ENCODE measurements around the gene FGF12. TPM values are rescaled to one million over a fixed set of nuclear protein-coding genes. Genes with fewer than 3 reads are reported as not detected.

Gene FGF12
- total RNA-seq, 1 donor from 2014 or later = 3.9 TPM

DNA sequence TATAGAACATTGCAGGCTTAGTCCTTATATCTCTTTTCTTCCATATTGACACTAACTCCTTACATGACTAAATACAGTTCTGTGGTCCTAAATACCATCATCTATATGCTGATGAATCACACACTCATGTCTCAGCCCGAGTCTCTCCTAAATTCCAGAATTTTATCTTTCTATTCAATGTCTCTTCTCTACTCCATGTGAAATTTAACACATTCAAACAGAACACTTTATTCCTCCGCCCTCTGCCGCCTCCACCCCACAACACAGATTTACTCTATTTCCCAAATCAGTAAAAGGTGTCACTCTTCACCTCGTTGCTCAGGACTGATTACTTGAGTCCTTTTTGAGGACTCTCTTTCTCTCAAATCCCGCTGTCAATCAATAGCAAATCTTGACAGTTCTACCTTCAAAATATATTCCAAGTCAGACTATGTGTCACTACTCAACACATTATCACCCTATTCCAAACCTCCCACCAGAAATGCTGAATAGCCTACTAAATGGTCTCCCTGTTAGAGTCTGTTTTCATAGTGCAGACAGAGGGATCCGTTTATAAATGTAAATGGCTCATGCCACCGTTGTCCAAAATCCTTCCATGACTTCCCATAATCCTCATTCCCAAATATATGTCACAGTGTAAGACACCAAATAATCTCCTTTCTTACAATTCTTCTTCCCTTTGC, 230.3 kb downstream of the FGF12 start:
- TF ChIP-seq, protein P1, sequence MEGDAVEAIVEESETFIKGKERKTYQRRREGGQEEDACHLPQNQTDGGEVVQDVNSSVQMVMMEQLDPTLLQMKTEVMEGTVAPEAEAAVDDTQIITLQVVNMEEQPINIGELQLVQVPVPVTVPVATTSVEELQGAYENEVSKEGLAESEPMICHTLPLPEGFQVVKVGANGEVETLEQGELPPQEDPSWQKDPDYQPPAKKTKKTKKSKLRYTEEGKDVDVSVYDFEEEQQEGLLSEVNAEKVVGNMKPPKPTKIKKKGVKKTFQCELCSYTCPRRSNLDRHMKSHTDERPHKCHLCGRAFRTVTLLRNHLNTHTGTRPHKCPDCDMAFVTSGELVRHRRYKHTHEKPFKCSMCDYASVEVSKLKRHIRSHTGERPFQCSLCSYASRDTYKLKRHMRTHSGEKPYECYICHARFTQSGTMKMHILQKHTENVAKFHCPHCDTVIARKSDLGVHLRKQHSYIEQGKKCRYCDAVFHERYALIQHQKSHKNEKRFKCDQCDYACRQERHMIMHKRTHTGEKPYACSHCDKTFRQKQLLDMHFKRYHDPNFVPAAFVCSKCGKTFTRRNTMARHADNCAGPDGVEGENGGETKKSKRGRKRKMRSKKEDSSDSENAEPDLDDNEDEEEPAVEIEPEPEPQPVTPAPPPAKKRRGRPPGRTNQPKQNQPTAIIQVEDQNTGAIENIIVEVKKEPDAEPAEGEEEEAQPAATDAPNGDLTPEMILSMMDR (IDR thresholded peaks at IDR 0.05) = no peak
- no peaks in the 10 kb centered on the region for H3K27me3 ChIP-seq (ENCODE audit: low read depth)
- no peaks in the 10 kb centered on the region for H3K4me1 ChIP-seq
- no peak for ATAC-seq
- intact Hi-C loops (cut with DNase I) = no loop called here
- H3K9me3 ChIP-seq = no peaks in the 10 kb centered on the region
- H3K27ac ChIP-seq = no peak overlapping the region
- no peaks in the 10 kb centered on the region for H3K36me3 ChIP-seq
- no peak overlapping the region for H3K4me3 ChIP-seq
- DNase-seq = no peak

DNA sequence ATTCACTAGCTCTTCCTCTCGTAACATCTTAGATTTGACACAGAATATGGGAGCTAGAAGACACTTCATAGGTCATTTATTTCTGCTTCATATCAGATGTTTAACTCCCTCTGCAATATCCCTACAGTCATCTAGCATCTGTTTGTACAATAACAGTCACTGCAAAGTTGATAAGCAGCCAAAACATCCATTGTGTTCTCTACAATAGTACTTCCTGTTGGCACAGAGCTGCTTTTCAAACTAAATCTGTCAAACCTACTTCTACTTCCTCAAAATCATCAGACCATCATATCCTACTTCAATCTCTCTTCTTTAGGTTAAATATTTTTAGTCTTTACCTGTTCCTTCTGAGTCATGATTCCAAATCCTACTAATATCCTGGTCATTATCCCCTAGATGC, 233.2 kb downstream of the FGF12 start:
- H3K9me3 ChIP-seq = no peaks in the 10 kb centered on the region
- H3K36me3 ChIP-seq = no peaks in the 10 kb centered on the region
- TF ChIP-seq, protein P1 (IDR thresholded peaks at IDR 0.05) = no peak
- no peak overlapping the region for H3K4me3 ChIP-seq
- intact Hi-C loops (cut with DNase I) = no loop called here
- no peaks in the 10 kb centered on the region for H3K4me1 ChIP-seq
- DNase-seq (no peak), ATAC-seq (no peak)
- no peaks in the 10 kb centered on the region for H3K27me3 ChIP-seq (ENCODE audit: low read depth)
- no peak overlapping the region for H3K27ac ChIP-seq

- ATAC-seq (no peak), DNase-seq (no peak)
- TF ChIP-seq, protein P1 (IDR thresholded peaks at IDR 0.05) = no peak
- Histone ChIP-seq H3K27ac (no peak overlapping the region), H3K4me1 (no peaks in the 10 kb centered on the region), H3K27me3 (ENCODE audit: low read depth) (no peaks in the 10 kb centered on the region), H3K36me3 (no peaks in the 10 kb centered on the region), H3K4me3 (no peak overlapping the region), H3K9me3 (no peaks in the 10 kb centered on the region)
- intact Hi-C loops (cut with DNase I) = no loop called here
Observed at GRCh38 chr3:192490720-192491119, 236.6 kb downstream of the FGF12 start.

- Histone ChIP-seq H3K36me3 (no peaks in the 10 kb centered on the region), H3K9me3 (no peaks in the 10 kb centered on the region), H3K4me3 (no peak overlapping the region), H3K4me1 (no peaks in the 10 kb centered on the region), H3K27me3 (ENCODE audit: low read depth) (no peaks in the 10 kb centered on the region), H3K27ac (no peak overlapping the region)
- intact Hi-C loops (cut with DNase I) = no loop called here
- ATAC-seq = no peak
- TF ChIP-seq, protein P1 (IDR thresholded peaks at IDR 0.05) = no peak
- DNase-seq = no peak
Observed at GRCh38 chr3:192489579-192489978, 237.8 kb downstream of the FGF12 start.

DNA sequence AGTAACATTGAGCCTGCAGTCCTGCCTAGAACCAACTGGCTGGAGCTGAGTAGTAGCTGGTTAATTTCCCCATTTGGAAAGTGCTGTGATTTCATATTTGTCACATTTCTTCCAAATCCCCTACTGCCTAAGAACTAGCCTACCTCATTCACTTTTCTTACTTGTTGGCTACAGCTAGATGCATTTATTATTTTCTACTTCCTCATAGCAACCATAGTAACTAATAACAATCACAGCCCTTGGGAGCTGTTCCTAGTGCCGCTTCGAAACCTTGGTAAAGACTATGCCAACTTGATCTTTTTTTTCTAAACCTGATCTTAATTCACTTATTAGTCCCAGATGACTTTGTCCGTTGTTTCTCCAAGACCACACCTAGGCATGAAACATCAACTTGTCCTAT, 240.3 kb downstream of the FGF12 start:
- Histone ChIP-seq H3K4me1 (no peaks in the 10 kb centered on the region), H3K27ac (no peak overlapping the region), H3K36me3 (no peaks in the 10 kb centered on the region), H3K27me3 (ENCODE audit: low read depth) (no peaks in the 10 kb centered on the region), H3K4me3 (no peak overlapping the region), H3K9me3 (no peaks in the 10 kb centered on the region)
- intact Hi-C loops (cut with DNase I) = no loop called here
- no peak for ATAC-seq
- DNase-seq = no peak
- TF ChIP-seq, protein P1 (IDR thresholded peaks at IDR 0.05) = no peak
